GM12872 (cell line): ENCODE results near the gene PARP9.

Experiments
- CTCF ChIP-seq: IDR thresholded peaks from 3 replicates; pipeline ENCODE4 v1.5.1; 2011; ENCODE audit warnings: low read depth, mild to moderate bottlenecking, low read length, moderate library complexity; ENCODE audit not compliant: insufficient read depth

PARP9 gene

GRCh38 chr3:122586098-122586497, 22.0 kb upstream of the PARP9 start:
- TF ChIP-seq CTCF = no peak

GRCh38 chr3:122582390-122582789, 18.3 kb upstream of the PARP9 start:
- TF ChIP-seq CTCF = no peak

- TF ChIP-seq CTCF = no peak
Measured at GRCh38 chr3:122581622-122582021, 17.5 kb upstream of the PARP9 start.

- TF ChIP-seq CTCF = no peak
Measured at GRCh38 chr3:122580470-122580869, 16.4 kb upstream of the PARP9 start.

GRCh38 chr3:122578069-122578740, 14.1 kb upstream of the PARP9 start:
- TF ChIP-seq CTCF = no peak

- no peak for TF ChIP-seq CTCF
Measured at GRCh38 chr3:122577409-122578031, 13.4 kb upstream of the PARP9 start, which contains the start of gene PARP15. Gene PARP15 (plus strand): TSS chr3:122577650. CDS start chr3:122577668, 18 bp downstream.

- TF ChIP-seq CTCF = no peak
Measured at GRCh38 chr3:122576174-122576940, 12.3 kb upstream of the PARP9 start.
